T-helper 2 cell treated with Interferon-gamma antibody and Interleukin-4, amounts not matched to agents 5 μg/mL and 100 μg/mL, for 36 hours (primary cell): Measurements from ENCODE around the gene CARD9.

Source experiments
- DNase-seq: peaks from one replicate; pipeline ENCODE4 v3.0.0; 2021; ENCODE audit warnings: low spot score
- H3K27ac Mint-ChIP-seq: one replicate; pipeline ENCODE4 v1.8.0; 2021; ENCODE audit warnings: mild to moderate bottlenecking, mixed read lengths
- H3K27me3 Mint-ChIP-seq: one replicate; pipeline ENCODE4 v1.8.0; 2021; ENCODE audit warnings: low read depth, mixed read lengths
- H3K36me3 Mint-ChIP-seq: one replicate; pipeline ENCODE4 v1.8.0; 2021; ENCODE audit warnings: low read depth, mixed read lengths
- H3K4me1 Mint-ChIP-seq: one replicate; pipeline ENCODE4 v1.8.0; 2021; ENCODE audit warnings: low read depth, mixed read lengths
- H3K4me3 Mint-ChIP-seq: one replicate; pipeline ENCODE4 v1.8.0; 2022; ENCODE audit warnings: mild to moderate bottlenecking, moderate library complexity, mixed read lengths
- H3K9me3 Mint-ChIP-seq: one replicate; pipeline ENCODE4 v1.8.0; 2021; ENCODE audit warnings: mixed read lengths

Gene CARD9

GRCh38 chr9:136395345-136396218 is 22.1 kb upstream of the CARD9 start:
- H3K27ac Mint-ChIP-seq, result no peak overlapping the region

DNA sequence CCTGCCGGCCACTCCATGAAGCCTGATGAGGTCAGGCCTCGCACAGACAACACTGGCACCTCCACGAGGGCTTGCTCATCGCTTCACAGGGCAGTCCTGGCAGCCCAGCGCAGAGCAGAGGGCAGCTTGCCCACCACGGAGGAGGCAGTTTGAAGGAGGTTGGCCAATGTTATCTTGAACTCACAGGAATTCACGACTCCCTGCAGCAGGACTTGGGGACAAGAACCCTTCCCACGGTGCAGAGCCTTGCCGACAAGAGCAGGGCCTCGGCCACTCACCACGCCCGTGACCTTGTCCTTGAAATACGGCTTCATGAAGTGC is 21.5 kb upstream of the CARD9 start:
- H3K9me3 Mint-ChIP-seq, result no peaks in the 10 kb centered on the region
- peaks cover 32% of the 10 kb centered on the region for H3K36me3 Mint-ChIP-seq
- H3K27me3 Mint-ChIP-seq, result no peaks in the 10 kb centered on the region
- H3K27ac Mint-ChIP-seq, result no peak overlapping the region
- H3K4me1 Mint-ChIP-seq, result peaks cover 11% of the 10 kb centered on the region
- no peak for DNase-seq
- no peak overlapping the region for H3K4me3 Mint-ChIP-seq

More at GRCh38 chr9:136395345-136396218, 22.1 kb upstream of the CARD9 start:
- H3K27me3 Mint-ChIP-seq, result no peaks in the 10 kb centered on the region
- H3K9me3 Mint-ChIP-seq, result no peaks in the 10 kb centered on the region
- H3K36me3 Mint-ChIP-seq, result peaks cover 31% of the 10 kb centered on the region
- peaks cover 14% of the 10 kb centered on the region for H3K4me1 Mint-ChIP-seq
- DNase-seq, result no peak
- no peak overlapping the region for H3K4me3 Mint-ChIP-seq

DNA sequence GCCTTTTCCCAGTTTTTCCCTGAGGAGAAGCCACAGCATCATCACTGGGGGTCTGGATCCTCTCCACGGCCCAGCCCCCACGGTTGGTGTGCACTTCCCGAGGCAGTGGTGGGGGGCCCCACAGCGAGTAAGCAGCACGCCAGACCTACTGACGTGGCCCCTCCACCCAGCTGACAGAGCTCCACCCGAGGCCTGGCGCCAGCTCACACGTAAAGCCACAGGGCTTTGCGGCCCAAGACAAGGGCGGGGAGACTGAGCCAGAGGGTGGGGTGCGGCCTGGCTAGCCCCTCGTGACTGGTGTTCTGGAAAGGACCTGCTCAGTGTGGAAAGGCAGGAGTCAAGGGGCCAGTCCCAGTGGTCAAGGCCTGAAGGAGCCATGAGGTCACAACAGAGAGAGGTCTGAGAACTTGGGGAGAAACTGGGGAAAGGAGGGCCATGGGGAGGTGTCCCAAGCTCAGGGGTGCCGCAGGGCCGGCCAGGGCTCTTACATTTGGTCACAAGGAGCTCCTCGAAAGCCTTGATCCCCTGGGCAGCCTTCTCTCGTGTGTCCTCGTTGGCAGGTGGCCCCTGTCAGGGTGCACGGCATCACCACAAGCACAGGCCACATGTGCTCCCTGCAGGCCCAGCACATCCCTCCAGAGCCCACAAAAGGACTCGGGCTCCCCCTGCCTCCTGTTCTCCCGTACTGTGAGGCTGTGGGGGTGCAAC is 21.0 kb upstream of the CARD9 start:
- H3K27ac Mint-ChIP-seq, result no peak overlapping the region
- no peak for DNase-seq
- no peaks in the 10 kb centered on the region for H3K27me3 Mint-ChIP-seq
- H3K4me3 Mint-ChIP-seq, result no peak overlapping the region
- H3K36me3 Mint-ChIP-seq, result peaks cover 37% of the 10 kb centered on the region
- peaks cover 11% of the 10 kb centered on the region for H3K4me1 Mint-ChIP-seq
- no peaks in the 10 kb centered on the region for H3K9me3 Mint-ChIP-seq

GRCh38 chr9:136393531-136393930 is 20.1 kb upstream of the CARD9 start:
- H3K36me3 Mint-ChIP-seq, result peaks cover 34% of the 10 kb centered on the region
- no peak for DNase-seq
- H3K27me3 Mint-ChIP-seq, result no peaks in the 10 kb centered on the region
- H3K4me3 Mint-ChIP-seq, result no peak overlapping the region
- peaks cover 3% of the 10 kb centered on the region for H3K4me1 Mint-ChIP-seq
- no peak overlapping the region for H3K27ac Mint-ChIP-seq
- H3K9me3 Mint-ChIP-seq, result no peaks in the 10 kb centered on the region

- Mint-ChIP-seq H3K4me3 (no peak overlapping the region), H3K27me3 (no peaks in the 10 kb centered on the region), H3K4me1 (no peaks in the 10 kb centered on the region), H3K27ac (no peak overlapping the region), H3K36me3 (peaks cover 33% of the 10 kb centered on the region), H3K9me3 (no peaks in the 10 kb centered on the region)
- DNase-seq, result no peak
Observed at GRCh38 chr9:136392538-136393449, 19.3 kb upstream of the CARD9 start.

DNA sequence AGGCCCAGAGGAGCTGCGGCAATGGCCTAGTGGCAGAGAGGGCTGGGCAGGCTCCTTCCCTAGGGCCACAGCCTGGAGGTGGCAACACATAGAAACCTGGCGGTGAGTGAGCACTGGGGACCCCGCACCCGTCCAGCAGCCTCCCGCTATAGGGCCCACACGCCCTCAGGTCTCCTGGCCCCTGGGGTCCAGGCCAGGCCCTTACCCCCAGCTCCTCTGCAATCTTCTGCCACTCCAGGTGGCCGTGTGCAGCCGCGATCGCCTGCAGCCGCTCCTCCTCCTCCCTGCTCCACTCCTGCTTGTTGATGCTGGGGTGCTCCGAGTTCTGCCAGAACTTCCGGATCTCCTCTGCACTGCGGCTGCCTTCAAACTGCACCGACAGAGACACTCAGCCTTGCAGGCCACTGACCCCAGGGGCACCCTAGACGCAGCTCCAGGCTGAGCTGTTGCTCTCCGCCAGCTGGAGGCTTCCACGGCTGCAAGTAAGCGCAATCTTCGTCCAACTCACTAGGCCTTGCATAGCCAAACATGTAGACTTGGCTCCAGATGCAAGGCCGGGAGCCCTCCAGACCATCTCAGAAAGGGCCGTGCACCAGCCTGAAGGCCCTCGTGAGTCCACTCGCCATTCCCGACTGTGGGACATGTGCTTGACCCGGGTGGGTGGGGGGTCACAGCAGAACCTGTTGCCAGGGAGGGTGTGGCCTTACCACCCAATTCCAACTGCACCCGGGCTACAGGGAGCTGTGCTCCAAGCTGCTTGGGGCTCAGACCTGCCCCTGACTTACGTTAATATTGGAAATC is 18.5 kb upstream of the CARD9 start:
- Mint-ChIP-seq H3K4me3 (no peak overlapping the region), H3K4me1 (no peaks in the 10 kb centered on the region), H3K36me3 (peaks cover 38% of the 10 kb centered on the region), H3K27me3 (no peaks in the 10 kb centered on the region), H3K9me3 (no peaks in the 10 kb centered on the region), H3K27ac (no peak overlapping the region)
- DNase-seq, result no peak

DNA sequence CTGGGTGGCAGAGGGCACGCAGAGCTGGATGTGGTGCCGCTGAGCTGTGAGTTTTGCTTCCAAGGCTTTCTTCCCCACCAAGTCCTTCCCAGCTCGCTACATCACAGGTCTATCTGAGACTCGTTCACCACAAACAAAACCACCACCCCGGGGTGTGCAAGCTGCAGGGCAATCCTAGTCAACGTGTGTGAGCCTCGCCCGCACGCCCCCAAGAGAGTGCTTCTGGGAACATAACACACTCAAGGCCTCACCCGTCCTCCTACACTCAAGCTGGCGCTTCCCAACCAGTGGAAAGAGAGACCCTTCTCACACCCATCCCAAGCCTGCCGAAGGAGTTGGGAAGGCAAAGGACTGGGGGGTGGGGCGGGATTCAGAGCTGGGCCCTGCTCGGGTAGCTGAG is 15.9 kb upstream of the CARD9 start:
- DNase-seq, result no peak
- Mint-ChIP-seq H3K4me1 (peaks cover 16% of the 10 kb centered on the region), H3K36me3 (peaks cover 59% of the 10 kb centered on the region), H3K4me3 (no peak overlapping the region), H3K27ac (no peak overlapping the region), H3K9me3 (no peaks in the 10 kb centered on the region), H3K27me3 (no peaks in the 10 kb centered on the region)

- Mint-ChIP-seq H3K9me3 (no peaks in the 10 kb centered on the region), H3K4me1 (peaks cover 16% of the 10 kb centered on the region), H3K36me3 (peaks cover 60% of the 10 kb centered on the region), H3K27ac (no peak overlapping the region), H3K27me3 (no peaks in the 10 kb centered on the region), H3K4me3 (no peak overlapping the region)
- DNase-seq, result no peak
Observed at GRCh38 chr9:136387217-136387616, 13.7 kb upstream of the CARD9 start.

GRCh38 chr9:136386018-136386417 is 12.5 kb upstream of the CARD9 start:
- no peak for DNase-seq
- Mint-ChIP-seq H3K27me3 (no peaks in the 10 kb centered on the region), H3K4me3 (no peak overlapping the region), H3K9me3 (no peaks in the 10 kb centered on the region), H3K36me3 (peaks cover 52% of the 10 kb centered on the region), H3K4me1 (peaks cover 16% of the 10 kb centered on the region), H3K27ac (peak overlapping the region; percentile 2)

DNA sequence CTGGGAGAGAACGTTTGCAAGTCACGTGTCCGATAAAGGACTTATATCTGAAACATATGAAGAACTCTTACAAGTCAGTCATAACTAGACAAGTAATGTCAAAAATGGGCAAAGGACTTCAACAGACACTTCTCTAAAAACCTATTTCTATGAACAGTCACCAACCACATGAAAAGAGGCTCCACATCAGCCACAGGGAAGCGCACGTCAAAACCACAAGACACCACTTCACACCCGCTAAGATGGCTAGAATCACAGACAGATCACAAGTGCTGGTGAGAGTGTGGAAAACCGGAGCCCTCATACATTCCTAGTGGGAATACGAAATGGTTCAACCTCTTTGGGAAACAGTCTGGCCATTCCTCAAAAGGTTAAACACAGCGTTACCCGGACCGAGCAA is 11.5 kb upstream of the CARD9 start:
- Mint-ChIP-seq H3K4me1 (peaks cover 16% of the 10 kb centered on the region), H3K27me3 (no peaks in the 10 kb centered on the region), H3K4me3 (peak overlapping the region; percentile 68), H3K27ac (peak overlapping the region; percentile 69), H3K9me3 (no peaks in the 10 kb centered on the region), H3K36me3 (peaks cover 53% of the 10 kb centered on the region)
- DNase-seq, result peak; percentile 54

GRCh38 chr9:136383436-136383835 is 10.0 kb upstream of the CARD9 start:
- Mint-ChIP-seq H3K9me3 (no peaks in the 10 kb centered on the region), H3K27ac (no peak overlapping the region), H3K27me3 (no peaks in the 10 kb centered on the region), H3K4me1 (peaks cover 16% of the 10 kb centered on the region), H3K4me3 (no peak overlapping the region), H3K36me3 (peaks cover 42% of the 10 kb centered on the region)
- DNase-seq, result no peak

DNA sequence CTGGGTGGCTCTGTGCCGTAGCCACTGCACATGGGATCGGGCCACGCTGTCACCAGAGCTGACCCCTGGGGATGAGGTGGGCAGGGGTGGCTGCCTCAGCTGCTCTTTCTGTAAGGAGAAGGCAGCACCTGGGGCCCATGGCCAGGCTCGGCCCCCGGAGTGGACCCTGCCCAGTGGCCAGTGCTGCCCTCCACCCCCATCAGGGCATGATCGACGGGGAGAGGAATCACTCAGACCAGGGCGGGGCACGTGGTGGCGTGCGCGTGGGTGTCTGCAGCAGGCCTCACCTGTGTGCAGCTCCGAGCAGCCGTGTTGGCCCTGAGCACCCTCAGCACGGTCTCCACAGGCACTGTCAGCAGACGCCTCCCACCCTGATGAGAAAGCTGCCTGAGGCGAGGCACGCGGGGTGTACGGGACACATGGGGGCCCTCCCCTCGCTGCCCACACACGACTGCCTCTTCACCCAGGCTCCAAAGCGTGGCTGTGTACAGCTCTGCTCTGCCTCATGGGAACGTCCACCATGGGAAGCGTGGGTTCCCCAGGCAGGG is 8.6 kb upstream of the CARD9 start:
- Mint-ChIP-seq H3K27ac (no peak overlapping the region), H3K4me1 (peaks cover 16% of the 10 kb centered on the region), H3K9me3 (no peaks in the 10 kb centered on the region), H3K36me3 (peaks cover 33% of the 10 kb centered on the region), H3K4me3 (no peak overlapping the region), H3K27me3 (no peaks in the 10 kb centered on the region)
- no peak for DNase-seq

DNA sequence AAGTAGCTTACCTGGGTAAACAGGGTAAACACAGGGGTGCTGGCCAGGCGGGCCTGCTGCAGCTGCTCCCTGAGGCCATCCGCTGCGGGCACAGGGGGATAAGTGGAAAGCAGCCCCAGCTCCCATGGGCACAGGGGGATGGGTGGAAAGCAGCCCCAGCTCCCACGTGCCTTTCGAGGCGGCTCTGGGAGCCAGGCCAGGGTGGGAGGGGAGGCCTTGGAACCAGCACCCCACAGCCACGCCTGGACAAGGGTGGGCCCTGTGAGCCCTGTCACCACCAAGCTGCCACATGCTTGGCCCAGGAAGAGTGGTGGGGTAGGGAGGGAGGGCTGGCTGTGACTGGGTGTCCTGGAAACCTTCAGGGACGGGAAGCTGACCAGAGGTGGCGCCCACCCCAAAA is 7.8 kb upstream of the CARD9 start:
- Mint-ChIP-seq H3K9me3 (no peaks in the 10 kb centered on the region), H3K4me3 (no peak overlapping the region), H3K4me1 (peaks cover 16% of the 10 kb centered on the region), H3K27me3 (no peaks in the 10 kb centered on the region), H3K27ac (no peak overlapping the region), H3K36me3 (peaks cover 29% of the 10 kb centered on the region)
- DNase-seq, result no peak
